MM.1S (cell line): ENCODE results near the gene DLX6.

Experiments
- DNase-seq: peaks from one replicate; pipeline ENCODE4 v3.0.0-alpha.2; 2015
- H2AFZ ChIP-seq: fragments of 300-600 bp; sonication (generic); 2 replicates; pipeline ENCODE4 v1.6.0; 2016; ENCODE audit warnings: antibody characterized with exemption, low read length
- H3F3A ChIP-seq: fragments of 300-600 bp; sonication (generic); 2 replicates; pipeline ENCODE4 v1.6.1; 2016; ENCODE audit warnings: mild to moderate bottlenecking, antibody characterized with exemption, low read length, moderate library complexity, mixed read lengths; ENCODE audit not compliant: insufficient read depth
- H3K27ac ChIP-seq: fragments of 300-600 bp; sonication (generic); 2 replicates; pipeline ENCODE4 v1.5.1; 2016; ENCODE audit warnings: mild to moderate bottlenecking, low read length
- H3K27me3 ChIP-seq: fragments of 300-600 bp; sonication (generic); replicated peaks from 2 replicates; pipeline ENCODE4 v1.6.0; 2016; ENCODE audit warnings: low read length; ENCODE audit not compliant: insufficient read depth
- H3K36me3 ChIP-seq: fragments of 300-600 bp; sonication (generic); replicated peaks from 2 replicates; pipeline ENCODE4 v1.6.1; 2016; ENCODE audit warnings: mild to moderate bottlenecking, low read length, mixed read lengths; ENCODE audit not compliant: insufficient read depth
- H3K4me1 ChIP-seq: fragments of 300-600 bp; sonication (generic); 2 replicates; pipeline ENCODE4 v1.6.1; 2016; ENCODE audit warnings: low read length, mixed read lengths
- H3K4me2 ChIP-seq: fragments of 300-600 bp; sonication (generic); 2 replicates; pipeline ENCODE4 v1.6.0; 2016; ENCODE audit warnings: low read depth, low read length
- H3K4me3 ChIP-seq: fragments of 300-600 bp; sonication (generic); 2 replicates; pipeline ENCODE4 v1.5.1; 2016; ENCODE audit warnings: low read length, mixed read lengths
- H3K79me2 ChIP-seq: fragments of 300-600 bp; sonication (generic); 2 replicates; pipeline ENCODE4 v1.6.1; 2016; ENCODE audit warnings: mixed run types, low read length, mixed read lengths
- H3K9ac ChIP-seq: fragments of 300-600 bp; sonication (generic); 2 replicates; pipeline ENCODE4 v1.6.1; 2016; ENCODE audit warnings: low read length, mixed read lengths
- H3K9me2 ChIP-seq: fragments of 300-600 bp; sonication (generic); replicated peaks from 2 replicates; pipeline ENCODE4 v1.6.1; 2016; ENCODE audit warnings: mild to moderate bottlenecking, low read length, mixed read lengths; ENCODE audit not compliant: insufficient read depth
- H3K9me3 ChIP-seq: fragments of 300-600 bp; sonication (generic); replicated peaks from 2 replicates; pipeline ENCODE4 v1.6.1; 2016; ENCODE audit warnings: mild to moderate bottlenecking, low read length, mixed read lengths; ENCODE audit not compliant: insufficient read depth
- H4K20me1 ChIP-seq: fragments of 300-600 bp; sonication (generic); 2 replicates; pipeline ENCODE4 v1.6.1; 2016; ENCODE audit warnings: mild to moderate bottlenecking, low read length, moderate library complexity, mixed read lengths; ENCODE audit not compliant: insufficient read depth
- CTCF ChIP-seq: fragments of 300-600 bp; sonication (generic); IDR thresholded peaks from 2 replicates; pipeline ENCODE4 v1.5.1; 2016; ENCODE audit warnings: antibody characterized with exemption, low read length, mixed read lengths
- EZH2 ChIP-seq: fragments of 300-600 bp; sonication (generic); optimal IDR thresholded peaks from 2 replicates; pipeline ENCODE3; 2017; ENCODE audit warnings: low read depth, mild to moderate bottlenecking, antibody characterized with exemption, low read length, mixed read lengths
- EZH2phosphoT487 ChIP-seq: fragments of 300-600 bp; sonication (generic); IDR thresholded peaks from 2 replicates; pipeline ENCODE4 v1.6.1; 2018; ENCODE audit warnings: antibody characterized with exemption, low read length

The DLX6 gene

GRCh38 chr7:97011104-97011503 is 5.8 kb downstream of the DLX6 start:
- no peak overlapping the region for H3K4me2 ChIP-seq
- H3K9ac ChIP-seq = no peak overlapping the region
- H3K79me2 ChIP-seq = no peaks in the 10 kb centered on the region
- no peaks in the 10 kb centered on the region for H4K20me1 ChIP-seq
- no peaks in the 10 kb centered on the region for H3K9me2 ChIP-seq
- no peaks in the 10 kb centered on the region for H3K9me3 ChIP-seq
- no peaks in the 10 kb centered on the region for H3K4me1 ChIP-seq
- DNase-seq = no peak
- peaks cover 4% of the 10 kb centered on the region; the same call in 1 of the 2 replicates for H3K27me3 ChIP-seq
- H3K4me3 ChIP-seq = no peak overlapping the region
- H3K36me3 ChIP-seq = no peaks in the 10 kb centered on the region
- no peak overlapping the region for H3K27ac ChIP-seq
- TF ChIP-seq EZH2phosphoT487 (no peak), EZH2 (no peak), CTCF (no peak)
- H2AFZ ChIP-seq = no peak overlapping the region
- H3F3A ChIP-seq = no peaks in the 10 kb centered on the region

- H3K27ac ChIP-seq = no peak overlapping the region
- no peaks in the 10 kb centered on the region for H3K4me1 ChIP-seq
- H3K9me3 ChIP-seq = no peaks in the 10 kb centered on the region
- H3K4me2 ChIP-seq = no peak overlapping the region
- H3K9me2 ChIP-seq = no peaks in the 10 kb centered on the region
- no peaks in the 10 kb centered on the region for H3K36me3 ChIP-seq
- no peaks in the 10 kb centered on the region for H4K20me1 ChIP-seq
- H3K4me3 ChIP-seq = no peak overlapping the region
- TF ChIP-seq CTCF (no peak), EZH2 (no peak), EZH2phosphoT487 (no peak)
- no peak overlapping the region for H2AFZ ChIP-seq
- H3K79me2 ChIP-seq = no peaks in the 10 kb centered on the region
- no peak overlapping the region for H3K9ac ChIP-seq
- DNase-seq = no peak
- H3F3A ChIP-seq = no peaks in the 10 kb centered on the region
- peaks cover 4% of the 10 kb centered on the region; the same call in 1 of the 2 replicates for H3K27me3 ChIP-seq
These were observed 6.4 kb downstream of the DLX6 start for GRCh38 chr7:97011536-97012364.

- H2AFZ ChIP-seq = no peak overlapping the region
- no peak for DNase-seq
- H3K4me1 ChIP-seq = no peaks in the 10 kb centered on the region
- H3K9me3 ChIP-seq = no peaks in the 10 kb centered on the region
- H3K79me2 ChIP-seq = no peaks in the 10 kb centered on the region
- TF ChIP-seq EZH2phosphoT487 (no peak), CTCF (no peak), EZH2 (no peak)
- no peaks in the 10 kb centered on the region for H4K20me1 ChIP-seq
- no peaks in the 10 kb centered on the region for H3K36me3 ChIP-seq
- H3K9ac ChIP-seq = no peak overlapping the region
- H3K4me3 ChIP-seq = no peak overlapping the region
- no peak overlapping the region for H3K4me2 ChIP-seq
- no peaks in the 10 kb centered on the region for H3F3A ChIP-seq
- no peak overlapping the region for H3K27ac ChIP-seq
- H3K27me3 ChIP-seq = peaks cover 9% of the 10 kb centered on the region
- H3K9me2 ChIP-seq = no peaks in the 10 kb centered on the region
These were observed 7.2 kb downstream of the DLX6 start for GRCh38 chr7:97012365-97013133.
